HCT116 (cell line): Measurements from ENCODE around the gene MAML3. TPM values are rescaled to one million over a fixed set of nuclear protein-coding genes. Genes with fewer than 3 reads are reported as not detected.

Experiments used
- ATAC-seq: fragments of 200-7000 bp; cut with Tn5 transposase; 2 replicates; pipeline ENCODE4 v1.9.1; 2020; ENCODE audit warnings: mild to moderate bottlenecking, moderate library complexity
- BruUV-seq: library from RNA; stranded (reverse); fragments of 400-500 nt; replicated peaks from 2 replicates; lab custom pipeline; 2021; lab: Mats Ljungman, UMichigan
- CTCF ChIA-PET: fragments of 300-600 bp; sonication (Branson Sonifier 250); formaldehyde crosslinking; loops from one replicate; lab custom pipeline; 2021; ENCODE audit warnings: antibody characterized with exemption; lab: Charles Lee
- POLR2A ChIA-PET: fragments of 300-600, 350-600 bp; sonication (Branson Sonifier 250); formaldehyde crosslinking; loops from one replicate; lab custom pipeline; 2021; ENCODE audit warnings: antibody characterized with exemption; lab: Charles Lee
- RAD21 ChIA-PET, 2 experiments: fragments of 300-600 bp; sonication (Branson Sonifier 250); formaldehyde crosslinking; loops; one replicate each; lab custom pipeline; 2023; ENCODE audit warnings: low total read pairs in 2 of 2; ENCODE audit not compliant: uncharacterized antibody in 2 of 2, unreplicated experiment in 2 of 2, low non-redundant PET in 1 of 2; lab: Charles Lee
- DNase-seq: peaks from one replicate; pipeline ENCODE4 v3.0.0-alpha.2; 2010; ENCODE audit warnings: low read depth, low spot score
- H2AFZ ChIP-seq: fragments of 200-600 bp; shearing (Covaris generic), sonication (generic); 2 replicates; pipeline ENCODE4 v1.6.1; 2017; ENCODE audit warnings: low read depth, mixed run types, mixed read lengths, antibody characterized with exemption, low read length; ENCODE audit not compliant: poor library complexity, severe bottlenecking
- H3K27ac ChIP-seq: 2 replicates; pipeline ENCODE4 v1.5.1; 2012; ENCODE audit warnings: low read depth, low read length
- H3K27me3 ChIP-seq: fragments of 200-600 bp; sonication (generic); 2 replicates; pipeline ENCODE4 v1.6.1; 2016; ENCODE audit warnings: mixed run types, low read length, mixed read lengths; ENCODE audit not compliant: insufficient read depth
- H3K36me3 ChIP-seq, 2 experiments: fragments of 200-500 bp in 1 of 2; fragments of 200-600 bp in 1 of 2; sonication (Bioruptor generic) in 1 of 2; sonication (generic) in 1 of 2; 2 replicates each; pipeline versions ENCODE4 v1.5.1 to v1.6.1; 2014 to 2016; ENCODE audit warnings: low read length in 2 of 2, inconsistent platforms in 1 of 2, mixed read lengths in 1 of 2, mixed run types in 1 of 2; ENCODE audit not compliant: insufficient read depth in 2 of 2, control insufficient read depth in 1 of 2
- H3K4me1 ChIP-seq, 2 experiments: fragments of 200-600 bp in 1 of 2; sonication (generic) in 1 of 2; 2 replicates each; pipeline versions ENCODE4 v1.5.1 to v1.6.1; 2012 to 2017; ENCODE audit warnings: low read length in 2 of 2, inconsistent platforms in 1 of 2, mild to moderate bottlenecking in 1 of 2, mixed read lengths in 1 of 2, mixed run types in 1 of 2, moderate library complexity in 1 of 2; ENCODE audit not compliant: insufficient read depth in 2 of 2, control insufficient read depth in 1 of 2
- H3K4me2 ChIP-seq: fragments of 200-600 bp; sonication (generic); 2 replicates; pipeline ENCODE4 v1.6.1; 2017; ENCODE audit warnings: mixed run types, low read length, mixed read lengths
- H3K4me3 ChIP-seq, 2 experiments: fragments of 200-600 bp in 1 of 2; sonication (generic) in 1 of 2; replicated peaks in 1 of 2; 2 replicates each; pipeline ENCODE4 v1.5.1; 2011 to 2016; ENCODE audit warnings: low read length in 2 of 2, control low read depth in 1 of 2, low read depth in 1 of 2, mild to moderate bottlenecking in 1 of 2, mixed read lengths in 1 of 2, mixed run types in 1 of 2
- H3K79me2 ChIP-seq: fragments of 200-600 bp; sonication (generic); 2 replicates; pipeline ENCODE4 v1.6.1; 2017; ENCODE audit warnings: mild to moderate bottlenecking, mixed run types, low read length, moderate library complexity, mixed read lengths; ENCODE audit not compliant: insufficient read depth
- H3K9ac ChIP-seq: fragments of 200-600 bp; sonication (generic); 2 replicates; pipeline ENCODE4 v1.6.1; 2016; ENCODE audit warnings: low read length, mixed read lengths
- H3K9me2 ChIP-seq: fragments of 200-600 bp; sonication (generic), shearing (Covaris generic); 2 replicates; pipeline ENCODE4 v1.6.1; 2017; ENCODE audit warnings: mixed run types, mild to moderate bottlenecking, moderate library complexity; ENCODE audit not compliant: insufficient read depth
- H3K9me3 ChIP-seq, 2 experiments: fragments of 200-500 bp in 1 of 2; fragments of 200-600 bp in 1 of 2; sonication (Bioruptor generic) in 1 of 2; sonication (generic) in 1 of 2; 2 replicates each; pipeline ENCODE4 v1.6.1; 2014 to 2017; ENCODE audit warnings: low read length in 2 of 2, mixed read lengths in 2 of 2, inconsistent platforms in 1 of 2, low read depth in 1 of 2, mild to moderate bottlenecking in 1 of 2, mixed run types in 1 of 2, moderate library complexity in 1 of 2; ENCODE audit not compliant: control insufficient read depth in 1 of 2, insufficient read depth in 1 of 2
- H4K20me1 ChIP-seq: fragments of 200-600 bp; sonication (generic), shearing (Covaris generic); 2 replicates; pipeline ENCODE4 v1.6.1; 2017; ENCODE audit warnings: mixed run types, mild to moderate bottlenecking, moderate library complexity; ENCODE audit not compliant: insufficient read depth
- CEBPB ChIP-seq: IDR thresholded peaks from 2 replicates; pipeline ENCODE4 v1.6.1; 2012; ENCODE audit warnings: low read depth
- CTCF ChIP-seq, 3 experiments: fragments of 200-600 bp in 1 of 3; sonication (generic) in 1 of 3; IDR thresholded peaks in 2 of 3; conservative IDR thresholded peaks in 1 of 3; 2 replicates each; pipeline ENCODE4 v1.5.1; 2012 to 2017; ENCODE audit warnings: low read depth in 2 of 3, low read length in 2 of 3, antibody characterized with exemption in 1 of 3, borderline replicate concordance in 1 of 3, control low read depth in 1 of 3, mild to moderate bottlenecking in 1 of 3, mixed read lengths in 1 of 3, mixed run types in 1 of 3, moderate library complexity in 1 of 3; ENCODE audit not compliant: insufficient read depth in 1 of 3
- EGR1 ChIP-seq: IDR thresholded peaks from 2 replicates; pipeline ENCODE4 v1.6.1; 2012; ENCODE audit warnings: low read depth
- ELF1 ChIP-seq: IDR thresholded peaks from 2 replicates; pipeline ENCODE4 v1.6.1; 2012; ENCODE audit warnings: low read depth, borderline replicate concordance
- EZH2 ChIP-seq: fragments of 200-600 bp; sonication (generic); IDR thresholded peaks from 2 replicates; pipeline ENCODE4 v1.6.1; 2017; ENCODE audit warnings: antibody characterized with exemption, mixed run types
- JUND ChIP-seq: IDR thresholded peaks from 2 replicates; pipeline ENCODE4 v1.6.1; 2012
- MAX ChIP-seq: IDR thresholded peaks from 2 replicates; pipeline ENCODE4 v1.6.1; 2012
- POLR2A ChIP-seq: IDR thresholded peaks from 2 replicates; pipeline ENCODE4 v1.7.0; 2011; ENCODE audit warnings: borderline replicate concordance; ENCODE audit not compliant: insufficient read depth, insufficient read length; ENCODE audit errors: extremely low read depth
- POLR2AphosphoS5 ChIP-seq: IDR thresholded peaks from 2 replicates; pipeline ENCODE4 v1.6.1; 2011; ENCODE audit warnings: mild to moderate bottlenecking, low read depth, low read length, moderate library complexity
- SIN3A ChIP-seq: IDR thresholded peaks from 2 replicates; pipeline ENCODE4 v1.6.1; 2012; ENCODE audit warnings: low read depth
- SRF ChIP-seq: IDR thresholded peaks from 2 replicates; pipeline ENCODE4 v1.6.1; 2012; ENCODE audit warnings: low read depth
- TCF7L2 ChIP-seq: IDR thresholded peaks from 2 replicates; pipeline ENCODE4 v1.7.0; 2011; ENCODE audit warnings: borderline replicate concordance, inconsistent platforms; ENCODE audit not compliant: insufficient read depth, insufficient read length; ENCODE audit errors: extremely low read depth
- YY1 ChIP-seq: IDR thresholded peaks from 2 replicates; pipeline ENCODE4 v1.6.1; 2011; ENCODE audit warnings: low read length, low read depth, moderate library complexity, mild to moderate bottlenecking; ENCODE audit not compliant: insufficient replicate concordance; ENCODE audit errors: extremely low read depth
- ZBTB33 ChIP-seq: IDR thresholded peaks from 2 replicates; pipeline ENCODE4 v1.6.1; 2011; ENCODE audit warnings: mild to moderate bottlenecking, low read length, moderate library complexity; ENCODE audit not compliant: insufficient replicate concordance; ENCODE audit errors: extremely low read depth
- ZFX ChIP-seq: fragments of 450-650 bp; IDR thresholded peaks from 2 replicates; pipeline ENCODE4 v1.6.1; 2017
- ZNF274 ChIP-seq: fragments of 200-500 bp; sonication (Bioruptor generic); IDR thresholded peaks from 2 replicates; pipeline ENCODE4 v1.6.1; 2014; ENCODE audit warnings: mild to moderate bottlenecking, low read depth, low read length, inconsistent platforms
- intact Hi-C: fragments of 100-400 bp; cut with micrococcal nuclease; formaldehyde crosslinking; loops from 2 replicates; pipeline ENCODE4 v1.10.0; 2022
- total RNA-seq: library from RNA; stranded (reverse); gene quantifications from one replicate; pipeline ENCODE4 v1.2.1, GENCODE V29; 2021; ENCODE audit not compliant: unreplicated experiment
- TF ChIP-seq, protein P1 (sequence below): IDR thresholded peaks from 2 replicates; pipeline ENCODE4 v1.6.1; 2012

Gene MAML3
- total RNA-seq, 1 experiment from 2014 or later, result 3.1 TPM

DNA sequence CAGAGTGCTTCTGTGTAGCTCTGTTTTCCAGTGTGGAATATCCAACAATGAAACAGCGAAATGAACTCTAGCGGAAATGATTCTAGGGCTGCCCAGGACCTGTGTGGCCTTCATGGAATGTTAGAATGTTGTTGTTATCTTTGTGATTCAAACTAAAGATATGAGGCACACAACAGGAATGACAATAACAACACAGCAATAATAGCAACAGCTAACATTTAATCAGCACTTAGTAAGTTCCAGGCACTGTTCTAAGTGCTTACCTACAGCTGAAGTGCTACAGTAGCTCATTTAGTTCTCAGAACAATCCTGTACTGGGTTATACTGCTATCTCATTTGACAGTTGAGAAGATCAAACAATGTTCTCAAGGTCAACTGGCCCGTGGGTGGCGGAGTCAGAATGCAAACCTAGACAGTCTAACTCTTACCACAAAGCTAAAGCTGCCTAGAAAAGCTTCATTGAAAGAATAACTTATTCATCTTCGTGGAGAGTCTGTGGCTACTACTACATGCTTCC, 63.7 kb downstream of the MAML3 start:
- H3K9me3 ChIP-seq, result no peaks in the 10 kb centered on the region
- intact Hi-C loops, result no loop called here
- H2AFZ ChIP-seq, result no peak overlapping the region
- no peaks in the 10 kb centered on the region for H3K27me3 ChIP-seq
- H3K4me2 ChIP-seq, result peak overlapping the region; percentile 59
- RAD21 ChIA-PET, result no interaction called here
- H3K4me3 ChIP-seq, result no peak overlapping the region
- TF ChIP-seq JUND (peak; percentile 28; the same call in 1 of the 2 replicates), SRF (no peak), POLR2A (no peak)
- TF ChIP-seq, all 23 proteins: peak for 1
- ChIA-PET POLR2A (no interaction called here), CTCF (no interaction called here)
- ATAC-seq (peak; percentile 56), DNase-seq (no peak)
- no TSS peak for BruUV-seq
- Histone ChIP-seq H3K36me3 (no peaks in the 10 kb centered on the region), H3K27ac (no peak overlapping the region), H3K4me1 (peaks cover 15 to 40% of the 10 kb centered on the region in 2 experiments), H3K9ac (no peak overlapping the region), H3K9me2 (no peaks in the 10 kb centered on the region), H4K20me1 (no peaks in the 10 kb centered on the region), H3K79me2 (no peaks in the 10 kb centered on the region)

GRCh38 chr4:140089216-140089615, 64.8 kb downstream of the MAML3 start:
- RAD21 ChIA-PET, result no interaction called here
- ATAC-seq, result no peak
- Histone ChIP-seq H3K27me3 (no peaks in the 10 kb centered on the region), H3K79me2 (no peaks in the 10 kb centered on the region), H2AFZ (no peak overlapping the region), H3K36me3 (no peaks in the 10 kb centered on the region), H4K20me1 (no peaks in the 10 kb centered on the region), H3K9me3 (no peaks in the 10 kb centered on the region), H3K4me2 (no peak overlapping the region), H3K9ac (no peak overlapping the region), H3K27ac (no peak overlapping the region), H3K9me2 (no peaks in the 10 kb centered on the region), H3K4me1 (peaks cover 23 to 49% of the 10 kb centered on the region in 2 experiments), H3K4me3 (no peak overlapping the region)
- intact Hi-C loops, result no loop called here
- POLR2A ChIA-PET, result no interaction called here
- BruUV-seq, result no TSS peak
- DNase-seq, result no peak
- CTCF ChIA-PET, result no interaction called here
- TF ChIP-seq ZFX (no peak), SRF (no peak), JUND (no peak), ELF1 (no peak), YY1 (no peak), EGR1 (no peak), EZH2 (no peak), ZNF274 (no peak), TCF7L2 (no peak), MAX (no peak), SIN3A (no peak), POLR2AphosphoS5 (no peak), CTCF (IDR thresholded peaks at IDR 0.05 in 2 of 3, conservative IDR thresholded peaks at IDR 0.05 in 1 of 3; ENCODE audit: borderline replicate concordance in 1 of 3, insufficient read depth in 1 of 3, low read depth in 2 of 3, low read length in 2 of 3) (no peak), POLR2A (no peak), CEBPB (no peak), ZBTB33 (no peak)
- TF ChIP-seq, protein P1, sequence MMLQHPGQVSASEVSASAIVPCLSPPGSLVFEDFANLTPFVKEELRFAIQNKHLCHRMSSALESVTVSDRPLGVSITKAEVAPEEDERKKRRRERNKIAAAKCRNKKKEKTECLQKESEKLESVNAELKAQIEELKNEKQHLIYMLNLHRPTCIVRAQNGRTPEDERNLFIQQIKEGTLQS, result no peak
